Measurements from ENCODE around the gene CCDC198. TPM values are rescaled to one million over a fixed set of nuclear protein-coding genes. Genes with fewer than 3 reads are reported as not detected.

The CCDC198 gene
- total and polyA plus RNA-seq, 4 donors = not detected

DNA sequence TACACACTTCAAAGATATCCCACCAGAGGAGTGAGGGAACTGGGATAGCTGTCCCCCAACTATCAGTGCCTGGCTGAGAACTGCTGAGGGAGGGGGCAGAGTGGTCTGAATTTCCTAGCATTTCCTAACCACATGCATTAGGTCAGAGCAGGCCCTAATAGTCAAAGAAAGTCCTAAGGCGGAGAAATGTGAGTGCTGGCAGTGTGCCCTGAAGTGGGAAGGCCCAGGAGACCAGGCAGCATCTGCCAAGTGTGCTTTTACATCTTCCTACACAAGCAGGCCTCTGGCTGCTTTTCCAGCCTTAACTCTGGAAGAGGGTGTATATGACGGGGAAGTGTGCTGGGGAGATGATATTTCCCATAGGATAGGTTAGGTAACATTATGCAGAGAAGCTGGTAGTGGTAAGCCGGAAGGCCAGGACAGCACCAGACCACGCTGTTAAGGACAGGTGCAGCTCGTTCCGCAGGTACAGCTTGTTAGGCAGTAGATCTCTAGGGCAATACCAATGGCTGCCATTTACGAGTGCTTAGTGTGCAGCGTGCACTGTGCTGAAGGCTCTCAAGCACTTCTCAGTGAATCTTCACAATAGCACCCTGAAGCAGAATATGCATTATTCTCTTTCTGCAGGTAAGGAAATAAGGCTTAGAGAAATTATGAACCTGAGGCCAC, 9.1 kb upstream of the CCDC198 start:
- Histone ChIP-seq H3K9me3 (ENCODE audit: control insufficient read depth in 4 of 4, insufficient read depth in 3 of 4, low read length in 3 of 4) (no peaks in the 10 kb centered on the region), H3K9ac (ENCODE audit: insufficient read depth in 1 of 2, low read length in 2 of 2) (no peak overlapping the region), H3K4me3 (no peak overlapping the region), H3K4me1 (ENCODE audit: control insufficient read depth in 5 of 5, insufficient read depth in 5 of 5, low read length in 5 of 5) (no peaks in the 10 kb centered on the region), H3K36me3 (ENCODE audit: control insufficient read depth in 4 of 4, insufficient read depth in 4 of 4, low read length in 4 of 4) (no peaks in the 10 kb centered on the region), H3K27me3 (ENCODE audit: control insufficient read depth in 3 of 3, insufficient read depth in 3 of 3, low read length in 2 of 3) (no peaks in the 10 kb centered on the region), H3K27ac (ENCODE audit: low read depth in 1 of 2, low read length in 1 of 2) (no peak overlapping the region)
- WGBS, 2 donors = 82 to 89% methylated on average over 8 of the region's 8 CpGs
- TF ChIP-seq, protein P1, sequence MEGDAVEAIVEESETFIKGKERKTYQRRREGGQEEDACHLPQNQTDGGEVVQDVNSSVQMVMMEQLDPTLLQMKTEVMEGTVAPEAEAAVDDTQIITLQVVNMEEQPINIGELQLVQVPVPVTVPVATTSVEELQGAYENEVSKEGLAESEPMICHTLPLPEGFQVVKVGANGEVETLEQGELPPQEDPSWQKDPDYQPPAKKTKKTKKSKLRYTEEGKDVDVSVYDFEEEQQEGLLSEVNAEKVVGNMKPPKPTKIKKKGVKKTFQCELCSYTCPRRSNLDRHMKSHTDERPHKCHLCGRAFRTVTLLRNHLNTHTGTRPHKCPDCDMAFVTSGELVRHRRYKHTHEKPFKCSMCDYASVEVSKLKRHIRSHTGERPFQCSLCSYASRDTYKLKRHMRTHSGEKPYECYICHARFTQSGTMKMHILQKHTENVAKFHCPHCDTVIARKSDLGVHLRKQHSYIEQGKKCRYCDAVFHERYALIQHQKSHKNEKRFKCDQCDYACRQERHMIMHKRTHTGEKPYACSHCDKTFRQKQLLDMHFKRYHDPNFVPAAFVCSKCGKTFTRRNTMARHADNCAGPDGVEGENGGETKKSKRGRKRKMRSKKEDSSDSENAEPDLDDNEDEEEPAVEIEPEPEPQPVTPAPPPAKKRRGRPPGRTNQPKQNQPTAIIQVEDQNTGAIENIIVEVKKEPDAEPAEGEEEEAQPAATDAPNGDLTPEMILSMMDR (IDR thresholded peaks at IDR 0.05; ENCODE audit: control extremely low read depth, extremely low read depth) = no peak
- no peak for ATAC-seq (ENCODE audit: insufficient read depth, low FRiP score)
- peak; percentile 49 to 79 (median 54) for DNase-seq

DNA sequence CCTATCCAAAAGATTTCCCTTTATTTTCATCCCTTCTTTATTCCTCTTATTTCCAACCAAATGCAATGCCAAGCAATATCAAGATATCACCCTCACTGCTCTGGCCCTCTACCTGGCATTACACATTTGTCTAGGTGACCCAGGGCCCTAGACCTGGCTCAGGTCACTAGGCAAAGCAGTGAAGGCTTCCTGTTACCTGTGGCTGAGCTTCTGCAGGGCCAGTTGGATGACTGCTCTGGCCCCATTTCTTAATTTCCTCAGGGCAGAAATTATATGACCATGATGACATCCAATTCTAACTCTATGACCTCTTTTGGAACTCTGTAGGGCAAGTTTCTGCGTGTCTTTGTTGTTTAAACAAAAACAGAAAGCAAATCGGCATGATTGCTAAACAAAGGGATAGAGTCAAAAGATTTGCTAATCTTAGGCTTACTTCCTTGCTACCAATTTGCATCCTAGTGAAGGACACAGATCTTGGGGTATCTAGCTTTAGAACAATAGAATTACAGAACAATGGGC, 7.4 kb upstream of the CCDC198 start:
- DNase-seq (no peak), ATAC-seq (ENCODE audit: insufficient read depth, low FRiP score) (no peak)
- Histone ChIP-seq H3K4me1 (ENCODE audit: control insufficient read depth in 5 of 5, insufficient read depth in 5 of 5, low read length in 5 of 5) (no peaks in the 10 kb centered on the region), H3K9ac (ENCODE audit: insufficient read depth in 1 of 2, low read length in 2 of 2) (no peak overlapping the region), H3K9me3 (ENCODE audit: control insufficient read depth in 4 of 4, insufficient read depth in 3 of 4, low read length in 3 of 4) (no peaks in the 10 kb centered on the region), H3K27me3 (ENCODE audit: control insufficient read depth in 3 of 3, insufficient read depth in 3 of 3, low read length in 2 of 3) (no peaks in the 10 kb centered on the region), H3K4me3 (no peak overlapping the region), H3K27ac (ENCODE audit: low read depth in 1 of 2, low read length in 1 of 2) (no peak overlapping the region), H3K36me3 (ENCODE audit: control insufficient read depth in 4 of 4, insufficient read depth in 4 of 4, low read length in 4 of 4) (no peaks in the 10 kb centered on the region)
- WGBS, 2 donors = 50 to 59% methylated on average over 2 of the region's 2 CpGs
- TF ChIP-seq, protein P1 (IDR thresholded peaks at IDR 0.05; ENCODE audit: control extremely low read depth, extremely low read depth) = no peak

DNA sequence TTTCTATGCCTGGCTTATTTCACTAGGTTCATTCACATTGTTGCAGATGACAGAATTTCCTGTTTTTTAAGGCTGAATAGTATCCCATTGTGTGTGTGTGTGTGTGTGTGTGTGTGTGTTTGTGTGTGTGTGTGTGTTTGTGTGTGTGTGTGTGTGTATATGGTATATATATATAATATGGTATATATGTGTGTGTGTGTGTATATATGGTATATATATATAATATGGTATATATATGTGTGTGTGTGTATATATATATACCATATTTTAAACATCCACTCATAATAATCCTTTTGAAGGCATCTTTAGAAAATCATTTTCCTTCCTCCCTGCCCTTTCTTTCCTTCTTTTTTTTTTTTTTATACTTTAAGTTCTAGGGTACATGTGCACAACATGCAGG, 5.0 kb upstream of the CCDC198 start:
- no peak for ATAC-seq (ENCODE audit: insufficient read depth, low FRiP score)
- TF ChIP-seq, protein P1 (IDR thresholded peaks at IDR 0.05; ENCODE audit: control extremely low read depth, extremely low read depth) = no peak
- Histone ChIP-seq H3K4me3 (no peak overlapping the region), H3K9me3 (ENCODE audit: control insufficient read depth in 4 of 4, insufficient read depth in 3 of 4, low read length in 3 of 4) (no peaks in the 10 kb centered on the region), H3K4me1 (ENCODE audit: control insufficient read depth in 5 of 5, insufficient read depth in 5 of 5, low read length in 5 of 5) (no peaks in the 10 kb centered on the region), H3K27ac (ENCODE audit: low read depth in 1 of 2, low read length in 1 of 2) (no peak overlapping the region), H3K36me3 (ENCODE audit: control insufficient read depth in 4 of 4, insufficient read depth in 4 of 4, low read length in 4 of 4) (no peaks in the 10 kb centered on the region), H3K27me3 (ENCODE audit: control insufficient read depth in 3 of 3, insufficient read depth in 3 of 3, low read length in 2 of 3) (no peaks in the 10 kb centered on the region), H3K9ac (ENCODE audit: insufficient read depth in 1 of 2, low read length in 2 of 2) (no peak overlapping the region)
- no peak for DNase-seq

DNA sequence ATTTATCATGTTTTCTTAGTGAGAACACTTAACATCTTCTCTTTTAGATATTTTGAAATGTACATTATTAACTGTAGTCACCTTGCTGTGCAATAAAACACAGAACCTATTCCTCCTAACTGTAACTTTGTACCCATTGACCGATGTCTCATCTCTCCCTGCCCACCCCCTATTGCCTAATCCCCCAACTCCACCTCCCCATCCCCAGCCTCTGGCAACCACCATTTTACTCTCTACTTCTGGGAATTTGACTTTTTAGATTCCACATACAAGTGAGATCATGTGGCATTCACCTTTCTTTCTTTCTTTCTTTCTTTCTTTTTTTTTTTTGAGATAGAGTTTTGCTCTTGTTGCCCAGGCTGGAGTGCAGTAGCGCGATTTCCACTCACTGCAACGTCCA, 4.4 kb upstream of the CCDC198 start:
- Histone ChIP-seq H3K4me3 (no peak overlapping the region), H3K4me1 (ENCODE audit: control insufficient read depth in 5 of 5, insufficient read depth in 5 of 5, low read length in 5 of 5) (no peaks in the 10 kb centered on the region), H3K36me3 (ENCODE audit: control insufficient read depth in 4 of 4, insufficient read depth in 4 of 4, low read length in 4 of 4) (no peaks in the 10 kb centered on the region), H3K9ac (ENCODE audit: insufficient read depth in 1 of 2, low read length in 2 of 2) (no peak overlapping the region), H3K27ac (ENCODE audit: low read depth in 1 of 2, low read length in 1 of 2) (no peak overlapping the region), H3K27me3 (ENCODE audit: control insufficient read depth in 3 of 3, insufficient read depth in 3 of 3, low read length in 2 of 3) (no peaks in the 10 kb centered on the region), H3K9me3 (ENCODE audit: control insufficient read depth in 4 of 4, insufficient read depth in 3 of 4, low read length in 3 of 4) (no peaks in the 10 kb centered on the region)
- no peak for ATAC-seq (ENCODE audit: insufficient read depth, low FRiP score)
- TF ChIP-seq, protein P1 (IDR thresholded peaks at IDR 0.05; ENCODE audit: control extremely low read depth, extremely low read depth) = no peak
- WGBS, 2 donors = 88 to 92% methylated on average over 4 of the region's 4 CpGs
- no peak for DNase-seq

Data from lung (tissue), 12 donors.